ENCODE measurements around the gene TIGAR. TPM values are rescaled to one million over a fixed set of nuclear protein-coding genes. Genes with fewer than 3 reads are reported as not detected.

The TIGAR gene
- total RNA-seq, 1 donor from 2014 or later, result 18.1 TPM

GRCh38 chr12:4275016-4275869 lies 45.8 kb upstream of the TIGAR start:
- peaks cover 47% of the 10 kb centered on the region for H4K20me1 ChIP-seq (ENCODE audit: low read depth)
- Mint-ChIP-seq H3K27ac (peak overlapping the region; percentile 97), H3K4me1 (peaks cover 57% of the 10 kb centered on the region), H3K9me3 (no peaks in the 10 kb centered on the region), H3K4me3 (peak overlapping the region; percentile 97), H3K27me3 (ENCODE audit: insufficient read depth, low read depth) (peaks cover 14% of the 10 kb centered on the region), H3K36me3 (peaks cover 36% of the 10 kb centered on the region)
- H3F3A ChIP-seq (ENCODE audit: low read depth), result peaks cover 33% of the 10 kb centered on the region
- DNase-seq (ENCODE audit: low spot score), result peak; percentile 53
- no peak overlapping the region for H3K27ac ChIP-seq
- peaks cover 64% of the 10 kb centered on the region for H3K27me3 ChIP-seq
- peak; percentile 83 for TF ChIP-seq EZH2phosphoT487 (IDR thresholded peaks at IDR 0.05)
- peak; percentile 93 for TF ChIP-seq EZH2 (IDR thresholded peaks at IDR 0.05)
- no peak for TF ChIP-seq CTCF (IDR thresholded peaks at IDR 0.05)
- peak overlapping the region; percentile 82 for H3K4me3 ChIP-seq
- H3K79me2 ChIP-seq (ENCODE audit: low read depth), result peaks cover 51% of the 10 kb centered on the region
- peak overlapping the region; percentile 80 for H3K4me2 ChIP-seq
- H3K36me3 ChIP-seq, result peaks cover 7% of the 10 kb centered on the region
- H3K9me3 ChIP-seq (ENCODE audit: low read depth), result no peaks in the 10 kb centered on the region
- peaks cover 19% of the 10 kb centered on the region for H3K4me1 ChIP-seq
- H2AFZ ChIP-seq (replicated peaks), result no peak overlapping the region
- H3K9ac ChIP-seq, result peak overlapping the region; percentile 85

- Mint-ChIP-seq H3K36me3 (peaks cover 41% of the 10 kb centered on the region), H3K27ac (peak overlapping the region; percentile 97), H3K4me1 (peaks cover 61% of the 10 kb centered on the region), H3K4me3 (peak overlapping the region; percentile 97), H3K27me3 (ENCODE audit: insufficient read depth, low read depth) (peaks cover 13% of the 10 kb centered on the region), H3K9me3 (no peaks in the 10 kb centered on the region)
- TF ChIP-seq EZH2phosphoT487 (IDR thresholded peaks at IDR 0.05), result no peak
- TF ChIP-seq EZH2 (IDR thresholded peaks at IDR 0.05), result no peak
- no peak for TF ChIP-seq CTCF (IDR thresholded peaks at IDR 0.05)
- no peak overlapping the region for H3K9ac ChIP-seq
- no peak overlapping the region for H3K27ac ChIP-seq
- H3K4me1 ChIP-seq, result peaks cover 18% of the 10 kb centered on the region
- peak overlapping the region; percentile 80 for H3K4me2 ChIP-seq
- H2AFZ ChIP-seq (replicated peaks), result no peak overlapping the region
- peaks cover 57% of the 10 kb centered on the region for H3K27me3 ChIP-seq
- peak overlapping the region; percentile 82 for H3K4me3 ChIP-seq
- H4K20me1 ChIP-seq (ENCODE audit: low read depth), result peaks cover 53% of the 10 kb centered on the region
- peaks cover 7% of the 10 kb centered on the region for H3K36me3 ChIP-seq
- H3F3A ChIP-seq (ENCODE audit: low read depth), result peaks cover 27% of the 10 kb centered on the region
- peak; percentile 19 for DNase-seq (ENCODE audit: low spot score)
- H3K9me3 ChIP-seq (ENCODE audit: low read depth), result no peaks in the 10 kb centered on the region
- peaks cover 51% of the 10 kb centered on the region for H3K79me2 ChIP-seq (ENCODE audit: low read depth)
Observed at GRCh38 chr12:4275870-4276301, 45.1 kb upstream of the TIGAR start.

- H3K4me3 ChIP-seq, result peak overlapping the region; percentile 82
- Mint-ChIP-seq H3K27ac (peak overlapping the region; percentile 39), H3K27me3 (ENCODE audit: insufficient read depth, low read depth) (peaks cover 12% of the 10 kb centered on the region), H3K9me3 (no peaks in the 10 kb centered on the region), H3K4me1 (peaks cover 61% of the 10 kb centered on the region), H3K4me3 (peak overlapping the region; percentile 97), H3K36me3 (peaks cover 45% of the 10 kb centered on the region)
- H3K4me1 ChIP-seq, result peaks cover 18% of the 10 kb centered on the region
- H3K9ac ChIP-seq, result no peak overlapping the region
- H2AFZ ChIP-seq (replicated peaks), result no peak overlapping the region
- TF ChIP-seq CTCF (IDR thresholded peaks at IDR 0.05), result peak; percentile 95
- no peak for TF ChIP-seq EZH2phosphoT487 (IDR thresholded peaks at IDR 0.05)
- peaks cover 7% of the 10 kb centered on the region for H3K36me3 ChIP-seq
- peaks cover 60% of the 10 kb centered on the region for H4K20me1 ChIP-seq (ENCODE audit: low read depth)
- H3K79me2 ChIP-seq (ENCODE audit: low read depth), result peaks cover 51% of the 10 kb centered on the region
- H3K27me3 ChIP-seq, result peaks cover 50% of the 10 kb centered on the region
- H3K4me2 ChIP-seq, result peak overlapping the region; percentile 80
- H3F3A ChIP-seq (ENCODE audit: low read depth), result peaks cover 19% of the 10 kb centered on the region
- H3K9me3 ChIP-seq (ENCODE audit: low read depth), result no peaks in the 10 kb centered on the region
- DNase-seq (ENCODE audit: low spot score), result peak; percentile 95
- H3K27ac ChIP-seq, result no peak overlapping the region
Observed at GRCh38 chr12:4276524-4277204, 44.3 kb upstream of the TIGAR start.

Data from neural progenitor cell (in vitro differentiated cells).